Right lung (tissue), 10 donors: ENCODE data around the gene MRPL33. TPM values are rescaled to one million over a fixed set of nuclear protein-coding genes. Genes with fewer than 3 reads are reported as not detected.

ENCODE experiments used
- DNase-seq, 2 donors: peaks; one replicate each; pipeline ENCODE4 v3.0.0-alpha.2; 2013
- long read RNA-seq, 8 donors: transcript quantifications; one replicate each; lab custom pipeline, GENCODE V29; 2026
- polyA plus RNA-seq, 5 donors: library from polyadenylated mRNA; unstranded; fragments of 120-200 nt; gene quantifications; one replicate each; pipeline versions ENCODE4 v1.2.1 to v1.2.3, GENCODE V29; 2013; ENCODE audit warnings: inconsistent platforms in 1 of 5, low replicate concordance in 1 of 5; ENCODE audit not compliant: insufficient read length in 5 of 5, insufficient read depth in 1 of 5

MRPL33 gene
- 100 to 1,000 TPM in 3 of 5 donors, 10 to 100 TPM in 2; 90.6 to 129 (median 102) TPM for polyA plus RNA-seq
- long read RNA-seq, donor 1, partial matches to known transcripts: 6 of 163 reads
- long read RNA-seq, donor 1, other reads (novel, unspliced or antisense): 156 of 163 reads
- long read RNA-seq, donor 2, partial matches to known transcripts: 0 of 88 reads
- long read RNA-seq, donor 2, other reads (novel, unspliced or antisense): 88 of 88 reads
- long read RNA-seq, donor 3, partial matches to known transcripts: 8 of 120 reads
- long read RNA-seq, donor 3, other reads (novel, unspliced or antisense): 111 of 120 reads
- long read RNA-seq, donor 4, partial matches to known transcripts: 17 of 87 reads
- long read RNA-seq, donor 4, other reads (novel, unspliced or antisense): 69 of 87 reads
- long read RNA-seq, donor 5, partial matches to known transcripts: 57 of 160 reads
- long read RNA-seq, donor 5, other reads (novel, unspliced or antisense): 101 of 160 reads
- long read RNA-seq, donor 6, partial matches to known transcripts: 17 of 134 reads
- long read RNA-seq, donor 6, other reads (novel, unspliced or antisense): 116 of 134 reads
- long read RNA-seq, donor 7, partial matches to known transcripts: 6 of 57 reads
- long read RNA-seq, donor 7, other reads (novel, unspliced or antisense): 51 of 57 reads
- long read RNA-seq, donor 8, partial matches to known transcripts: 7 of 47 reads
- long read RNA-seq, donor 8, other reads (novel, unspliced or antisense): 40 of 47 reads

DNA sequence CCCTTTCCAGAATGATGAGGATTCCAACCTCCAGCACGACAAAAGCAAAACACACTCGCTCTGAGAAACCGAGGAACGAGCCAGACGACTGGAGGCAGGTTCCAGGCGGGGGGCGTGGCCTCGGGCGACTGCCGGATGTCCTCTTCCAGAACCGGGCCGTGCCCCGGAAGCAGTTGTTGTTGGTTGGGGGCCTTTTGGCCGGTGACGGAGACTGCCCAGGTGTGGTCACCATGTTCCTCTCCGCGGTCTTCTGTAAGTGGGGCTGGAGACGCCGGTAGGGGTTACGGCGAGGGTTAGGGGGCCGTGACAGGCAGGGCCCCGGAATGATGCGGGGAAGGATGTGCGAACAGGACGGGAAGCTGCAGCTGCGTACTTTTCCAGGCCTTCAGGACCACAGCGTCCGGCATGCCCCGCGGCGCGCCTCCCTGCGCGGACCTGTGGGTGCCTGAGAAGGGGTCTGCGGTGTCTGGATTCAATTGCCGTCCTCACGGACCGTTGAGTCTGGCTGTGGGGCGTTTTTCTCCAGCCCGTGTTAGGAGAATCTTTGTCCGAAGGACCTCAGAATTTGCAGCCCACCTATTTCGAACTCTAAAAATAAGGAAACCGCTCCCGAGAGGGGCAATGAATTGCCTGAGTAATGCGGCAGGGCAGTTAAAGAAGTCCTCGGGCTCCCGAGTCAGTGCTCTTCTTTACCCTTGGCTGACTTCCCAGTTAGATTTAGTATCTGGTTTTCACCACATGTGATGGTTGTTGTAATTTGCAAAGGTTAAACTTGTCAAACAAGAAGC, at the start of gene MRPL33:
Gene MRPL33, plus strand, starts transcription at position 172 of the 788 bp plus-strand sequence. Its CDS starts 59 bp downstream, at position 231.
- DNase-seq: peak; percentile 89 to 90

DNA sequence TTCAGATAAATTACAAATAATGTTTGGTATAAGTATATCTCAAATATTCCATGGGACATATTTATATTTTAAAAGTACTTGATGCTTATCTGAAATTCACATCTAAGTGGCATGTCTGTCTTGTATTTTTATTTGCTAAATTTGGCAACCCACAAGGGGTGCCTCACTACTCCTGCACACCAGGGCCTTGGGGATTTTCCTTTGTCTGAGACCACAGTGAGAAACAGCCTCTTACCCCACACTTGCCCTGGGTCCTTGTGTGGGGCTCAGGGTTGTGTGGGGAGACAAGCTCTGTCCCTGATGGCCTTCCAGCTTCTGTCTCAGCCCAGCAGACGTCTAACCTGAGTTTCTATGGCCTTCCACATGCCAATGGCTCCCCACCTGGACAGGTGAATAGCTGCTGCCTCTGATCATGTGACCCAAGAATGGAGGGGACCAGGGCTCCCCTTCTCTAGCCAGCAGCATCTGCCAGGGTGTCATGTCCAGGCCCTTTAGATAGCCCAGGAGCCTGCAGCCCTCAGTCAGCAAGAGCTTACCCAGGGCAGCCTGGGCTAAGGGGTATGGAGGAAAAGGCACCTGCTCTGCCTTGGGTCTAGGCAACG, 49.5 kb upstream of the MRPL33 start:
- DNase-seq: no peak

DNA sequence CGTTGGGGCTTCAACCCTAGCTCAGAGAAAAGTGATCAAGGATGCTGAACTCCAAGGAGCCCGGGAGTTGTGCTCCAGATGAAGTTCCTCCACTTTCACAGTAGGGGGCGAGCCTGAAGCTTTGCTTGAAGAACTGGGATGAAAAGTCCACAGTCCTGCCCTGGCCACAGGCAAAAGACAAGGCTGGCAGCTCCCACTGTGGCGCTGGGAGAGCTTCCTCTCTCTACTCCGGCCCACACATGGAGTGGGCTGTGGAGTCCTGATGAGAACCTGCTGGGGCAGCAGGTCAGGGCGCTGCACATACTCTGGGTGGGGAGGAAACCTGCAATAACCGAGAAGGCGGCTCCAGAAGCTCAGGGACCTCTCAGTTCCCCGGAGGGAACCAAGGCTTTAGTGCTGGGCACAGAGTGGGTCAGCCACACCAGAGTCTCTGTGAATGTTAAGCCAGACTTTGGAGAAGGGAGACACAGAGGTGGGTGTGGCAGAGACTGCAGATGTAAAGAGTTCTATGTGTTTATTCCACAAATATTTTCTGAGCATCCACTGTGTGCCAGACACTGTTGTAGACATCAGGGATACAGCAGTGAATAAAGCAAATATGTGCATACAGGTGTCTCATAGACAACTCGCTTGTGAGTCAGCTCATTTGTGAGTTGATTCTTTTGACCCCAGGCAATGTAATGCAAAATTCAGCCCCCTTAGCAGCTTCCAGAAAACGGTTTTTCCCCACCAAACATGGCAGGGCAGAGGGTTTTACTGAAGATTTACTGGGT, 48.0 kb upstream of the MRPL33 start:
- peak in 1 of 2 donors; percentile 55 for DNase-seq

DNA sequence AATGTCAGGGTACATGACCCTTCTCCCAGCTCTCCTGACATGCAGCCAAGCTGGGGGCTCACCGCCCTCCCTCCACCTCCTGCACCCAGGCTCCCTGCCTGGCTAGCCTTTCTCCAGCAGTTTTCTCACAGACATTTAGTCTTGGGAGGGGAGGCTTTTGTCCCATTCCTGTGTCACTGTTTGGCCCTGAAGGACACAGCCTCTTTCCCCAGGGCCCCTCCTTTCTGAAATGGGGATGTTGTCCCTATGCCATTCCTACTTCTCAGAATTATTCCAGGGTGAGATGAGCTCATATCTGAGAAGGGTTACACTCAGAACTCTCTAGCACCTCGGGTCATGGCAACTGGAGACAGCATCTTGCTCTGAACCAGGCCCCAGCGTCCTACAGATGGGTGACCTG, 47.3 kb upstream of the MRPL33 start:
- DNase-seq: no peak

DNA sequence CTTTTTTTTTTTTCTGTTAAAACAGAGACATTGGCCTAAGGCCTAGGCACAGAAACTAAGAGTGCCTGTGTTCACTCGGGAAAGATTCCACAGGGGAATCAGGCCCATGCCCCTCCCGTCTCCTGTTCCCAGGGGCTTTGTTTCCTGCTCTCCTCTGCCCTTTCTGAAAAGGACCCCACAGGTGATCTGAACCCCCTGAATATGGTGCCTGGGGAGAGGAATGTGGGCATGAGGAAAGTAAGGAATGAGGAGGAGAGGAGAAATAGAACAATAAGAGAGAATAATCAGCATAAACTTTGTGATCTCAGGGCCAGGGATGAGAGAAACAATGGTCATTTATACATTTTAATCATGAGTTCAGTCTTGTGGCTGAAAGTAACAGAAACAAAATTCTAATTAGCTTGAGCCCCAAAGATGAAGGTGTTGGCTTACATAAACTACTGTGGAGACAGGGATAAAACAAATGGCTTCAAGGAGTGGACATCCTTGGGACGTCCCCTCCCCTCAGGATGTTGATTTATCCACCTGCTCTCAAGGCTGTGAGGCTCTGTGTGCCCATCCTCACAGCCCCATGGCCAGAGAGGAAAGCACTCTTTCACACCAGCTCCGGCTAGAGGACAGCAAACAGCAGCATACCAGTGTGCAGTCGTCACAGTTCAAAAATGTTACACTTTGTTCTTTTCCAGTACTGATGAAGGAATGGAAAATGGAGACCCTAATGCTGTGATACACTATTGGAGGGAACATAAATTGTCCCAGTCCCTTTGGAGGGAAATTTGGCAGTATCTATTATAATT, 46.4 kb upstream of the MRPL33 start:
- no peak for DNase-seq

DNA sequence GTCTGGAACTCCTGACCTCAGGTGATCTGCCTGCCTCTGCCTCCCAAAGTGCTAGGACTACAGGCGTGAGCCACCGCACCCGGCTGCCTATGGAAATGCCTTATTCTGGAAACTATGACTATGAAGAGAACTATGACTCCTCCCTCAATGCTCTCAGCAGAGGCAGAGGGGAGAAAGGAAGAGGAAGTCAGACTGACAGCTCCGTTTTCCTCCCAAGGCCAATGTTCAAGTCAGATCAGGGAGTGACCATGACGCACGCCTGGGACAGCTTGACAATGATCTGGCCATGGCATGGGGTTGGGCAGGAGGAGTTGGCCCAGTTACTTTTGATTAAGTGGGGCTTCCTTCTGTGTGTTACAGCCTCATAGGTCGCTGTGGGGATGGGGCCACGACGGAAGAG, 44.3 kb upstream of the MRPL33 start:
- DNase-seq: no peak

DNA sequence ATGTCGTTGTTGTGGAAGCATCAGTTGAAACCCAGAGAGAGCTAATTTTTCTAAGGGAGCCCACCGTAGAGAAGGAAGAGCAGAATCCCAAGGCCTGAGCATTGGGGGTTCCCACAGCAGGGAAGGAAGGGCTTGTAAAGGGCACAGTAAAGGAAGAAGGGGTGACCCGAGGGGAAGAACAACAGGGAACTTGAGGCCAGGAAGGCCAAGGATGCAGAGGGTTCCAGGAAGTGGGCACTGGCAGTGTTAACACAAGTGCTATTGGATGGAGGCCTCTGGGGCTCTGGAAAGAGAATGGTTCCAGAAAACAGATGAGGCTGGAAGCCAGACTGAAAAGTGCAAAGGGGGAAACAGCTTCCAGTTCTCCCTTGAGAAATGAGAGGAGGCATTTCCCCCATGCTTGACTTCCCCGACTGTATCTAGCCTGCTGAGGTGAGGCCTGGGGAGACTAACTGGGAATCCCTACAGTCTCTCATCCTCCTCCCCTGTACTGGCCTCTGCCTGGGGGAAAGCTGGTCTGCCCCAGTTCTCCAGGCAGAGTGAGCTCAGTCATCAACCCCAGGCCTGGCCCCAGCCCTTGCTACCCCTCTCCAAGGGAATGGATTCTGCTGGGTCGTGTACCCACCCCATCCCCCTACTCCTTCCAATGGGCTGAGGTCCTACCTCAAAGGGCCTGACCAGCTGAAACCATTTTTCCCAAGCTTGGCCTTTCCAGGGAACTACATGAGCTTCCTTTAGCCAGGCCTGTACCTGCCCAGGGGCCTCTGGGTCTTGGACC, 43.2 kb upstream of the MRPL33 start:
- no peak for DNase-seq

DNA sequence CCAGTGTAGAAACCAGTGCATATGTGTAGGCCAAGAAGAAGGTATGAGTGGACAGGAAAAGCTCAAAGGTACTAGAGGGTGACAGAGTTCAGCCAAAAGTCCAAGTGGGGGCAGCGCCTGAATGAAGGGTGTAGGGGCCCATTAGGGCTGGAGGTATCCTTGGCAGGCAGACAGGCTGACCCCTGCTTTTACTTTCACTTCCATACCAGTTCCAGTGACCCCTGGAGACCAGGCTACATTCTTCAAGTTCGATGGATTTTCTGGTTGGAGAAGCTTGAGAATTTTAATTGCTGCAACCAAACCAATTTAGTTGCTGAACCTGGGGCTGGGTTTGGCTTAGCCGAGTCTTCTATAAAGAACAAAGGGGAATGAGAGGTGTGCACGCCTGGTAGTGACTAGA, 42.3 kb upstream of the MRPL33 start:
- no peak for DNase-seq

DNA sequence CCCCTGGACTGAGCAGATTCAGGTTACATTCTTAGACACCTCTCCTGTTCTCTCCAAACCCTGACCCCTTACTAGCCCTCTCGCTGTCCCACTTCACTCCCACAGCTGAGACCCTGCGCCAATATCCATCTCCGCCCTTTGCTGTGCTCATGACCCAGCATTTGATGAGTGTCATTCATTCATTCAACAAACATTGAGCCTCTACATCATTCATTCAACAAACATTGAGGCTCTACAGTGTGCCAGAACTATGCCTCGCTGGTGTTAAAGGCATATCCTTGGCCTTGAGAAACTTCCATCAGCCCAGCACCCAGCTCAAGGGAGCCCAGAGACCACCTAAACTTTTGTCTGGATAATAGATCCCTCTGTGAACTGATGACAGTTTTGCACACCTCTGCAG, 41.9 kb upstream of the MRPL33 start:
- DNase-seq: no peak

DNA sequence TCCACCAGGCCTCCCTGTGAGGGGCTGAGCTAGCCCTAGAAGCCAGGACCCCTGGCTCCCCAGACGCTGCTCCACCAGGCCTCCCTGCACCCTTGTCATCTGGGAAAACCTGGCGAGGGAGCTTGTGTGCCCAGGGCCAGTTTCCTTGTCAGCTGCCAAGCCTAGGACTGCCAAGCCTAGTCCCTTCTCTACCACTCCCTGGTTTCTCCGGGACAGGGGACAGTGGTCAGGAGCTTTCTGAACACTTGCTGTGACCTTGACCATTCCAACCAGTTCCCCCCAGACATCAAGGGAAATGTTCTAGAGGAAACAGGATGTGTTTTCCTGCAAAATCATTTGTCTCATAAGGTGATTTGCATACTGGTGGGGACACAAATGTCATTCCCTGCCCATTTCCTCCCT, 41.3 kb upstream of the MRPL33 start:
- DNase-seq: no peak

DNA sequence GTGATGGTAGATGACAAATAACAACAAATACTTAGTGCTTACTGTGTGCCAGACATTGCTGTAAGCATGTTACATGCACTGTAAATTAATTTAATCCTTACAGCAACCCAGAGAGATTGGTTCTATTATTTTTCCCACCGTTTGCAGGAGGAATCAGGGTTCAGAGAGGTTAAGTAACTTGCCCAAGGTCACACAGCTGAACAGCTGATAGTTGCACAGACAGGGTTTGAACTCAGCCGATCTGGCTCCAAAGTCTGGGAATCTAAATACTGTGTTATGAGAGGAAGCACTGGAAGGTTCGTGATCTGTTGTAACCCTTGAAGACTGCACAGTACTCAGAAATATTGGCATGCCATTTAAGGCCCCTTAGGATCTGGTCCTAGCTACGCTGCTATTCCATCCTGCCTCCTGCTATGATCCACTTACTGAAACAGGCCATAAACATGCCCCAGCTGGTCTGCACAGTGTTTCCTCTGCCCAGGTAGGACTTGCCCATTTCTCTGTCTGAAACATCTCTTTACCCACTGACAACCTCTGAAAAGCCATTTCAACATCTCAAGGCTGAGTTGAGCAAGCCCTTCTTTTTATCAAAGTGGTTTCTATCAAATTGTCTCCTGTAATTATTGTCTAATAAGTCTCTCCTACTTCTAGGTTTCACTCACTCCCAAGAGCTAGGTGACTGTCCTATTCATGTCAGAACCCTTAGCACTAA, 40.4 kb upstream of the MRPL33 start:
- DNase-seq: no peak

DNA sequence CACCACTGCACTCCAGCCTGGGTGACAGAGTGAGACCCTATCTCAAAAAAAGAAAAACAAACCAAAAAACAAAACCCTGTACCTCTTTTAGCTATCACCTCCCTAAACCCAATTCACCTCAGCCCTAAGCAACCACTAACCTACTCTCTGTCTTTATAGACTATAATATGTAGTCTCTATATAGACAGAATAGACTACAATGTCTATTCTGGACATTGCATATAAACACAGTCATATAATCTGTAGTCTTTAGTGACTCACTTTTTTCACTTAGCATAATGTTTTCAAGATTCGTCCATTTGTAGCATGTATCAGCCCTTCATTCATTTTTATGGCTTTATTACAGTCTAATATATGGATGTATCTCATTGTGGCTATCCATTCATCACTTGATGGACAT, 37.2 kb upstream of the MRPL33 start:
- no peak for DNase-seq

DNA sequence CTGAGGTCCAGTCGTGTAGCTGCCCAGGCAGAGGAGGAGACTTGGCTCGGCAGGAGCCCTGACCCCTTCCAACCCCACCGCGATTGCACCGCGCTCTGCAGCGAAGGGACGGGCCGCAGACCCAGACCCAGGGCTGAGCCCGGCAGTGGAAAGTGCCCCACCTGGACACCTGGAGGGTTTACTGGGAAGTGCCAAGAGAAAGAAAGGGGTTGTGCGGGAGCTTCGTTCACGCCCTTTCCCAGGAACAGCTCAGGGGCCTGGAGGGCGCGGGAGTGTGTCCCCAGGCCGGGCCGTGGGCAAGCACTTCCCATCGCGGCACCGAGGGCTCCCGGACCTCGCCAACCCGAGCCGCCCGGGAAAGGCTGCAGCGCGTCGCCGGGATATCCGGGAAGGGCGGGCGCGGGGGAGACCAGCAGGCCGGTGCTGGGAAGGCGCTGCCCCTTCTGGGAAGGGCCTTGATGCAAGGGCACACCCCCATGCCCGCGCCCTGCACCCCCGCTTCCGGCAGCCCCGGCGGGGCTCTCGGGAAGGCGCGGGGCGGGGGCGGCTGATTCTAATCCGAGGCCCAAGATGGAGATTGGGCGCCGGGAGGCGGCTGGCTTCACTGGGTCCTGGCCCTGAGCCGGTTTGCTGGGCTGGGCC, 36.1 kb upstream of the MRPL33 start:
- DNase-seq: peak; percentile 68 to 72

DNA sequence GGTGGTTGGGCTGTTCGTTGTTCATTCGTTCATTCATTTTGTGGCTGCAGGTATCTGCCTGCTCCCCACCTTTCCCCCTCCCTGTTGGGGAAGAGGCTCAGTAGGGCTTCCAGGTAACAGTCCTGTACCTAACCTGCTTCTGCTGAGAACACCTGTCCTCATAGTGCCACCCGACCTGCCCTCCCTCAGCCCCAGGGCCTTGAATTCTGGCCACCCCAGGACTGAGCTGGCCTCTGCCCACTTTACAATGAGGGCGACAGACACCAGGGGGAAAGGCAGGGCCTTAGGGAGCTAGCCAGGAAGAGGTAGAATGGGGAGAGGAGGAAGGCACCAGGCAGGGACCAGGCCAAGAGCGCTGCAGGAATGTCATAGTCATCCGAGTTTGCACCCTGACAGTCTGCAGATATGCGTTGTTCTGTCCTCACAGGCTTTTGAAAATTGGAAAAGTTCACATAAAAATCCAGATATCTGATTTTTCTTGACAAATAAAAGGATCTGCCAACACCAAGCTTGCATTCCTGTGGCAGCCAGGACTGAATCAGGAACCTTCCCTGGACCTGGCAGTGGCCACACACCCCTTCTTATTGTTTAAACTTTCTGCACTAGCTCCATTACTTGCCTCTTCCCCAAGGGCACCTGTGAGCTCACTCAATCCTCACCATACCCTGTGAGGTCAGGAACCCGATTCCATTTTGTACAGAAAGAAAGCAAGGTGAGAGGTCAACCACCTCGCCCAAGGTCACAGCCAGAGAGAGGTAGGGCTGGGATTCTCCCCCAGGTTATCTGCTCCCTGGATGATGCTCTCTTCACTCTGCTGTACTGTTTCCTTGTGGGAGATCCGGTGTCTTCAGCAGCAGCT, 35.3 kb upstream of the MRPL33 start:
- DNase-seq: no peak

DNA sequence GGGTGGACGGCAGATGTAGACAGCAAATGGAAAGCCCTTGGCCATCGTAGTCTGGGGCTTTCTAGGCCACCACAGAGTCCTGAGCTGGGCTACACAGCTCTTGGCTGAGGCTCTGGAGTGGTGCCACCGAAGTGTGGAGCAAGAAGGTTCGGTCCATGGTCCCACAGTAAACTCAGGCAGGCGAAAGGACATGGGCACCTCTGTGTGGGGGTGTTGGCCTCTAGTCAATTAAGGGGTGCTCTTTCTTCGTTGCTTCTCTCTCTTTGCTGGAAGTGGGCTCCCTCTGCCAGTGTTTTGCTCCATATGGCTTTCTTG, 34.7 kb upstream of the MRPL33 start:
- no peak for DNase-seq

DNA sequence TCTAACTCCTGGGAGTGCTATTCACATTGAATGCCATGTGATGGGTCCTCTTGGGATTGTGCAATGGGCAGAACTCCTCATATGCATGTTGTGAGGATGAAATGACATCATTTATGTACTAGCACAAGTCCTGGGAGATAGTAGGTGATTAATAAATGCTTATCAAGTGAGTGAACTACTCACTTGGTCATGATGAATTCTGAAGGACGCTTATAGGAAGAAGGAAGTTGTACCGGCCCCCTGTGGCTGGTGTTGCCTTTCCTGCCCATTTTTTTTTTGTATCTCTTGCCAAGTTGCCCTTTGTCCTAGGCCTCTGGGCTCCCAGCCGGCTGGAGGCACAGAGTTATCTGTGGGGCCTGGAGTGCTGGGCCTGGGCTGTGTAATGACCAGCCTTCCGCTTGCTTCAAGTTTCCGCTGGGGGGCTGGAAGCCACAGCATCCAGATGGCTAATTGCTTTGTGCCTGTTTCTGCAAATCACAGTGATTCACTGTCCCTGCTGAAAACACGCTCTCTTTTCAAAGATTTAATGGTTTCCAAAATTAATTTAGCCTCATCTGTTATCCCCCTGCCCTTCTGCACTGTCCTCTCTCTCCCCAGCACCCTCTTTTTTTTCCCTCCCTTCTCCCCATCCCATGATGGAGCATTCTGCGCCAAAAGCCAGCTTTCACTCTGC, 33.7 kb upstream of the MRPL33 start:
- no peak for DNase-seq
